Endothelial cell of umbilical vein (primary cell): Measurements from ENCODE around the gene KCNC4. TPM values are rescaled to one million over a fixed set of nuclear protein-coding genes. Genes with fewer than 3 reads are reported as not detected.

Experiments
- BruUV-seq: library from RNA; stranded (reverse); fragments of 400-500 nt; replicated peaks from 2 replicates; lab custom pipeline; 2021; lab: Mats Ljungman, UMichigan
- CTCF ChIA-PET: fragments of 300-600, 350-600 bp; sonication (Branson Sonifier 250); formaldehyde crosslinking; loops from one replicate; lab custom pipeline; 2021; ENCODE audit warnings: antibody characterized with exemption, inconsistent platforms; lab: Charles Lee
- POLR2A ChIA-PET: fragments of 300-600, 350-600 bp; sonication (Branson Sonifier 250); formaldehyde crosslinking; loops from one replicate; lab custom pipeline; 2021; ENCODE audit warnings: antibody characterized with exemption, inconsistent platforms; lab: Charles Lee
- DNase-seq: peaks from one replicate; pipeline ENCODE4 v3.0.0-alpha.2; 2011; ENCODE audit warnings: low read depth, low spot score
- FAIRE-seq: peaks from 2 replicates; lab custom pipeline; 2011; peaks lifted over from hg19 to GRCh38; lab: Jason Lieb, UNC
- H2AFZ ChIP-seq: 2 replicates; pipeline ENCODE4 v1.6.0; 2012; ENCODE audit warnings: low read depth, low read length, control low read depth, inconsistent platforms
- H3K27ac ChIP-seq: 2 replicates; pipeline ENCODE4 v1.5.1; 2011; ENCODE audit warnings: low read depth, mild to moderate bottlenecking, control low read depth, low read length, moderate library complexity; ENCODE audit not compliant: insufficient read depth
- H3K27me3 ChIP-seq, 2 experiments: 2 replicates each; pipeline versions ENCODE4 v1.6.0 to v1.6.1; 2011; ENCODE audit warnings: low read length in 2 of 2, mixed read lengths in 1 of 2; ENCODE audit not compliant: control insufficient read depth in 2 of 2, insufficient read depth in 2 of 2
- H3K36me3 ChIP-seq, 2 experiments: 2 replicates in 1 of 2; 3 replicates in 1 of 2; pipeline ENCODE4 v1.5.1; 2011; ENCODE audit warnings: low read length in 2 of 2, mild to moderate bottlenecking in 1 of 2, moderate library complexity in 1 of 2; ENCODE audit not compliant: control insufficient read depth in 2 of 2, insufficient read depth in 2 of 2; ENCODE audit errors: extremely low read depth in 1 of 2
- H3K4me1 ChIP-seq: 3 replicates; pipeline ENCODE4 v1.5.1; 2011; ENCODE audit warnings: mild to moderate bottlenecking, low read length; ENCODE audit not compliant: control insufficient read depth, insufficient read depth; ENCODE audit errors: extremely low read depth
- H3K4me2 ChIP-seq: 2 replicates; pipeline ENCODE4 v1.6.1; 2011; ENCODE audit warnings: low read length, control low read depth, mixed read lengths; ENCODE audit not compliant: insufficient read depth
- H3K4me3 ChIP-seq, 3 experiments: fragments of 200-600 bp in 1 of 3; sonication (generic), shearing (Covaris generic) in 1 of 3; replicated peaks in 1 of 3; 2 replicates each; pipeline ENCODE4 v1.5.1; 2011 to 2016; ENCODE audit warnings: control low read depth in 3 of 3, low read length in 3 of 3, mild to moderate bottlenecking in 2 of 3, inconsistent platforms in 1 of 3, low read depth in 1 of 3, moderate library complexity in 1 of 3; ENCODE audit not compliant: insufficient read depth in 1 of 3
- H3K79me2 ChIP-seq: 2 replicates; pipeline ENCODE4 v1.6.0; 2012; ENCODE audit warnings: low read length, inconsistent platforms; ENCODE audit not compliant: control insufficient read depth, insufficient read depth
- H3K9ac ChIP-seq: replicated peaks from 2 replicates; pipeline ENCODE3; 2011; ENCODE audit warnings: low read length, control low read depth; ENCODE audit not compliant: insufficient read depth; ENCODE audit errors: extremely low read depth
- H3K9me1 ChIP-seq: replicated peaks from 3 replicates; pipeline ENCODE4 v1.6.0; 2011; ENCODE audit warnings: mild to moderate bottlenecking, low read length; ENCODE audit not compliant: control insufficient read depth, insufficient read depth; ENCODE audit errors: extremely low read depth
- H3K9me3 ChIP-seq: replicated peaks from 2 replicates; pipeline ENCODE4 v1.5.1; 2012; ENCODE audit warnings: low read length, inconsistent platforms; ENCODE audit not compliant: control insufficient read depth, insufficient read depth
- H4K20me1 ChIP-seq: replicated peaks from 2 replicates; pipeline ENCODE3; 2011; ENCODE audit warnings: mild to moderate bottlenecking, low read length; ENCODE audit not compliant: control insufficient read depth, insufficient read depth; ENCODE audit errors: extremely low read depth
- CTCF ChIP-seq, 2 donors: IDR thresholded peaks; 1 replicate in 1 of 2; 2 replicates in 1 of 2; pipeline ENCODE4 v1.5.1; 2011; ENCODE audit warnings: low read length in 2 of 2, mild to moderate bottlenecking in 2 of 2, moderate library complexity in 2 of 2, control low read depth in 1 of 2, inconsistent platforms in 1 of 2, low read depth in 1 of 2; ENCODE audit not compliant: insufficient read depth in 1 of 2; ENCODE audit errors: extremely low read depth in 1 of 2
- EZH2 ChIP-seq: IDR thresholded peaks from 2 replicates; pipeline ENCODE4 v1.6.1; 2012; ENCODE audit warnings: borderline replicate concordance, low read depth, mild to moderate bottlenecking, moderate library complexity, low read length, inconsistent platforms; ENCODE audit not compliant: severe bottlenecking
- FOS ChIP-seq: IDR thresholded peaks from 2 replicates; pipeline ENCODE4 v1.6.1; 2011; ENCODE audit warnings: mild to moderate bottlenecking, low read length, moderate library complexity, borderline replicate concordance; ENCODE audit not compliant: insufficient read depth
- GATA2 ChIP-seq: IDR thresholded peaks from 2 replicates; pipeline ENCODE4 v1.7.0; 2011; ENCODE audit warnings: low read depth, mild to moderate bottlenecking, moderate library complexity, mixed read lengths, low read length; ENCODE audit not compliant: insufficient read length, insufficient read depth
- JUN ChIP-seq: IDR thresholded peaks from 2 replicates; pipeline ENCODE4 v1.6.1; 2011; ENCODE audit warnings: borderline replicate concordance, low read depth; ENCODE audit not compliant: insufficient read length, insufficient read depth
- MAX ChIP-seq: IDR thresholded peaks from 2 replicates; pipeline ENCODE4 v1.6.1; 2011; ENCODE audit not compliant: insufficient read depth, insufficient read length
- MYC ChIP-seq: IDR thresholded peaks from one replicate; pipeline ENCODE4 v1.6.1; 2011; ENCODE audit warnings: mild to moderate bottlenecking, low read depth, low read length
- POLR2A ChIP-seq: IDR thresholded peaks from 2 replicates; pipeline ENCODE4 v1.6.1; 2012; ENCODE audit warnings: low read depth, mild to moderate bottlenecking, control low read depth, low read length
- POLR2AphosphoS5 ChIP-seq: IDR thresholded peaks from 2 replicates; pipeline ENCODE4 v1.6.1; 2012; ENCODE audit warnings: low read depth, mild to moderate bottlenecking, control low read depth, low read length, moderate library complexity; ENCODE audit not compliant: insufficient read depth
- dilution Hi-C: fragments of 300-500 bp; cut with MboI; formaldehyde crosslinking; loops from one replicate; pipeline ENCODE4 v1.15.0; 2019; ENCODE audit warnings: low sequenced_read_pairs; ENCODE audit not compliant: extremely low pct_ligation_motif_present
- intact Hi-C: fragments of 100-400 bp; cut with micrococcal nuclease; formaldehyde crosslinking; loops from one replicate; pipeline ENCODE4 v1.10.0; 2022
- polyA plus RNA-seq, 4 experiments: library from polyadenylated mRNA; depleted of rRNA in 3 of 4; stranded (reverse) in 3 of 4; unstranded in 1 of 4; fragments of >200 nt; gene quantifications; 2 replicates each; pipeline versions ENCODE4 v1.2.1 to v1.2.3, GENCODE V29; 2011 to 2012; ENCODE audit warnings: missing spikeins in 1 of 4
- total RNA-seq: library from RNA; stranded (reverse); gene quantifications from 2 replicates; pipeline ENCODE4 v1.2.3, GENCODE V29; 2021

The KCNC4 gene
- total and polyA plus RNA-seq, 2 donors (not counting 3 experiments of a cell fraction or from before 2014, with no cell fraction given), result 6.7 to 22.5 TPM

GRCh38 chr1:110200666-110201065 lies 9.4 kb upstream of the KCNC4 start:
- H3K4me2 ChIP-seq, result no peak overlapping the region
- H3K27me3 ChIP-seq, result no peaks in the 10 kb centered on the region
- H3K36me3 ChIP-seq, result no peaks in the 10 kb centered on the region
- no peak overlapping the region for H3K4me3 ChIP-seq
- no peak overlapping the region for H3K9ac ChIP-seq
- no peaks in the 10 kb centered on the region for H3K9me3 ChIP-seq
- FAIRE-seq (no peak), DNase-seq (no peak)
- no peaks in the 10 kb centered on the region for H3K79me2 ChIP-seq
- ChIA-PET CTCF (interaction anchor here (0.6 to 18.2 kb wide), 6 partner anchors 34 to 295 kb away, joined by 3 to 1577 read pairs (median 56); partner anchors contain the start of gene RBM15), POLR2A (no interaction called here)
- no TSS peak for BruUV-seq
- no peak overlapping the region for H2AFZ ChIP-seq
- no peak for TF ChIP-seq JUN
- TF ChIP-seq EZH2, result no peak
- no peak for TF ChIP-seq MYC
- TF ChIP-seq POLR2AphosphoS5, result no peak
- no peak for TF ChIP-seq FOS
- TF ChIP-seq MAX, result no peak
- no peak for TF ChIP-seq GATA2
- no peak for TF ChIP-seq POLR2A
- TF ChIP-seq CTCF (IDR thresholded peaks at IDR 0.05; ENCODE audit: extremely low read depth in 1 of 2, insufficient read depth in 1 of 2, low read depth in 1 of 2, low read length in 2 of 2), result no peak
- no peak overlapping the region for H3K27ac ChIP-seq
- H3K4me1 ChIP-seq, result peaks cover 4% of the 10 kb centered on the region
- no peaks in the 10 kb centered on the region for H3K9me1 ChIP-seq
- H4K20me1 ChIP-seq, result no peaks in the 10 kb centered on the region
- intact Hi-C loops, result no loop called here
- dilution Hi-C loops, result no loop called here
